Activated naive CD8-positive, alpha-beta T cell treated with anti-CD3 and anti-CD28 coated beads, Interleukin-2, amount 10 ng/mL, durations not matched to agents 7 days and 5 days (primary cell): ENCODE measurements around the gene C22orf15. TPM values are rescaled to one million over a fixed set of nuclear protein-coding genes. Genes with fewer than 3 reads are reported as not detected.

Experiments used
- ATAC-seq: fragments of 150-1000 bp; cut with Tn5 transposase; one replicate; pipeline ENCODE4 v1.10.0; 2021; ENCODE audit warnings: low read depth, moderate library complexity
- POLR2A ChIA-PET: fragments of 350-600 bp; sonication (Branson Sonifier 250); formaldehyde crosslinking; loops from one replicate; lab custom pipeline; 2021; ENCODE audit warnings: antibody characterized with exemption; lab: Charles Lee
- DNase-seq: peaks from one replicate; pipeline ENCODE4 v3.0.0; 2021
- H3K27ac Mint-ChIP-seq: one replicate; pipeline ENCODE4 v1.8.0; 2022; ENCODE audit warnings: mild to moderate bottlenecking, mixed read lengths
- H3K27me3 Mint-ChIP-seq: one replicate; pipeline ENCODE4 v1.8.0; 2022; ENCODE audit warnings: mild to moderate bottlenecking, moderate library complexity, mixed read lengths
- H3K36me3 Mint-ChIP-seq: one replicate; pipeline ENCODE4 v1.8.0; 2021; ENCODE audit warnings: mild to moderate bottlenecking, mixed read lengths
- H3K4me1 Mint-ChIP-seq: one replicate; pipeline ENCODE4 v1.8.0; 2021; ENCODE audit warnings: mixed read lengths
- H3K4me3 Mint-ChIP-seq: one replicate; pipeline ENCODE4 v1.8.0; 2022; ENCODE audit warnings: mild to moderate bottlenecking, moderate library complexity, mixed read lengths
- H3K9me3 Mint-ChIP-seq: one replicate; pipeline ENCODE4 v1.8.0; 2021; ENCODE audit warnings: mixed read lengths
- total RNA-seq, 2 experiments: library from RNA; stranded (reverse); gene quantifications; one replicate each; pipeline ENCODE4 v1.2.3, GENCODE V29; 2021

The C22orf15 gene
- total RNA-seq, 2 experiments from 2014 or later, result 2.1 to 2.9 TPM

DNA sequence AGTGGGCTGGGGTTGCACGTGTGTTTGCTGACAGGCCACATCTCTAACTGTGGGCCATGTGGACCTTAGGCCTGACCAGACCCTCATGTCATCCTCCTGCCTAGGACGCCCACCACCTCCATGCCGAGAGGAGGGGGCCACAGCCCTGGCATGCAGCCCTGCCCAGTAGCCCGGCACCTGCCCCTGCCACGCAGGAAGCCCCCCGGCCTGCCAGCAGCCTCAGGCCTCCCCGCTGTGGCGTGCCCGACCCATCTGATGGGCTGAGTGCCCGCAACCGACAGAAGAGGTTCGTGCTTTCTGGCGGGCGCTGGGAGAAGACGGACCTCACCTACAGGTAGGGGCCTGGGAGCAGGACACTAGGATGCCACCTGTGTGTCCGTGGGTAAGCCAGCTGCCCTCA lies 16.3 kb downstream of the C22orf15 start:
- H3K27me3 Mint-ChIP-seq, result peaks cover 5% of the 10 kb centered on the region
- peaks cover 6% of the 10 kb centered on the region for H3K4me1 Mint-ChIP-seq
- DNase-seq, result no peak
- no peaks in the 10 kb centered on the region for H3K9me3 Mint-ChIP-seq
- H3K36me3 Mint-ChIP-seq, result no peaks in the 10 kb centered on the region
- ATAC-seq, result no peak
- H3K4me3 Mint-ChIP-seq, result no peak overlapping the region
- POLR2A ChIA-PET, result no interaction called here
- no peak overlapping the region for H3K27ac Mint-ChIP-seq

- POLR2A ChIA-PET, result no interaction called here
- peak overlapping the region; percentile 48 for H3K27ac Mint-ChIP-seq
- H3K36me3 Mint-ChIP-seq, result no peaks in the 10 kb centered on the region
- H3K27me3 Mint-ChIP-seq, result no peaks in the 10 kb centered on the region
- no peak overlapping the region for H3K4me3 Mint-ChIP-seq
- H3K9me3 Mint-ChIP-seq, result no peaks in the 10 kb centered on the region
- H3K4me1 Mint-ChIP-seq, result peaks cover 12% of the 10 kb centered on the region
- DNase-seq, result no peak
- ATAC-seq, result no peak
These were observed 16.9 kb downstream of the C22orf15 start for GRCh38 chr22:23779731-23780130.

DNA sequence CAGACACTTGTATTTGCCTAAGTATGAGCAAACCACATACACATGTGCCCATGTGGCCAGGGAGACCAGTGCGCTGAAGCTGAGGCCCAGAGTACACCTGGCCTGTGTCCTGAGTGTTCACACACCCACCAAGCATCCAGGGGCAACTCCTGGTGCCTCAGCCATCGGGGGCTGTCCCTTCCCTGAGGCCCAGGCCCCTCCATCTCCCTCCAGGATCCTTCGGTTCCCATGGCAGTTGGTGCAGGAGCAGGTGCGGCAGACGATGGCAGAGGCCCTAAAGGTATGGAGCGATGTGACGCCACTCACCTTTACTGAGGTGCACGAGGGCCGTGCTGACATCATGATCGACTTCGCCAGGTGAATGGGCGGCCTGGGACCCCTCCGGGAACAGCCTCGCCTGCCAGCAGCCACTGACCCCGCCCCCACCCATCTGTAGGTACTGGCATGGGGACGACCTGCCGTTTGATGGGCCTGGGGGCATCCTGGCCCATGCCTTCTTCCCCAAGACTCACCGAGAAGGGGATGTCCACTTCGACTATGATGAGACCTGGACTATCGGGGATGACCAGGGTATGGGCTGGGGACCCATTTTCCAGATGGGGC lies 17.5 kb downstream of the C22orf15 start:
- DNase-seq, result no peak
- ATAC-seq, result no peak
- H3K36me3 Mint-ChIP-seq, result no peaks in the 10 kb centered on the region
- H3K4me1 Mint-ChIP-seq, result peaks cover 12% of the 10 kb centered on the region
- H3K27ac Mint-ChIP-seq, result no peak overlapping the region
- H3K27me3 Mint-ChIP-seq, result no peaks in the 10 kb centered on the region
- no peaks in the 10 kb centered on the region for H3K9me3 Mint-ChIP-seq
- no peak overlapping the region for H3K4me3 Mint-ChIP-seq
- POLR2A ChIA-PET, result no interaction called here

DNA sequence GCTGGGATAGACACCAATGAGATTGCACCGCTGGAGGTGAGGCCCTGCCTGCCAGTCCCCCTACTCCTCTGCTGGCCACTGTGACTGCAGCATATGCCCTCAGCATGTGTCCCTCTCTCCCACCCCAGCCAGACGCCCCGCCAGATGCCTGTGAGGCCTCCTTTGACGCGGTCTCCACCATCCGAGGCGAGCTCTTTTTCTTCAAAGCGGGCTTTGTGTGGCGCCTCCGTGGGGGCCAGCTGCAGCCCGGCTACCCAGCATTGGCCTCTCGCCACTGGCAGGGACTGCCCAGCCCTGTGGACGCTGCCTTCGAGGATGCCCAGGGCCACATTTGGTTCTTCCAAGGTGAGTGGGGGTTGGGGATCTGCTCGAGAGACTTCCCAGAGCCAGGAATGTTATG lies 18.3 kb downstream of the C22orf15 start:
- no peaks in the 10 kb centered on the region for H3K9me3 Mint-ChIP-seq
- H3K27me3 Mint-ChIP-seq, result no peaks in the 10 kb centered on the region
- ATAC-seq, result no peak
- H3K4me3 Mint-ChIP-seq, result no peak overlapping the region
- no peaks in the 10 kb centered on the region for H3K36me3 Mint-ChIP-seq
- H3K4me1 Mint-ChIP-seq, result peaks cover 15% of the 10 kb centered on the region
- DNase-seq, result no peak
- POLR2A ChIA-PET, result no interaction called here
- no peak overlapping the region for H3K27ac Mint-ChIP-seq

- DNase-seq, result no peak
- no peak overlapping the region for H3K27ac Mint-ChIP-seq
These were observed 18.9 kb downstream of the C22orf15 start for GRCh38 chr22:23781511-23782183.

GRCh38 chr22:23782252-23782651 lies 19.5 kb downstream of the C22orf15 start:
- DNase-seq, result no peak
- no peaks in the 10 kb centered on the region for H3K9me3 Mint-ChIP-seq
- no peak overlapping the region for H3K4me3 Mint-ChIP-seq
- no peaks in the 10 kb centered on the region for H3K36me3 Mint-ChIP-seq
- H3K4me1 Mint-ChIP-seq, result peaks cover 22% of the 10 kb centered on the region
- peak overlapping the region; percentile 38 for H3K27ac Mint-ChIP-seq
- H3K27me3 Mint-ChIP-seq, result no peaks in the 10 kb centered on the region
- no peak for ATAC-seq
- POLR2A ChIA-PET, result interaction anchor here (1.5 kb wide), 1 partner anchor 112 kb away, joined by 4 read pairs; the partner anchor contains the start of gene MIF

More at GRCh38 chr22:23781511-23782183, 18.9 kb downstream of the C22orf15 start:
- Mint-ChIP-seq H3K4me1 (peaks cover 21% of the 10 kb centered on the region), H3K9me3 (no peaks in the 10 kb centered on the region), H3K36me3 (no peaks in the 10 kb centered on the region), H3K4me3 (no peak overlapping the region), H3K27me3 (no peaks in the 10 kb centered on the region)
- POLR2A ChIA-PET, result interaction anchor here (1.5 kb wide), 1 partner anchor 113 kb away, joined by 4 read pairs; the partner anchor contains the start of gene MIF
- no peak for ATAC-seq

- no peak for DNase-seq
- POLR2A ChIA-PET, result interaction anchor here (0.6 to 1.5 kb wide), 2 partner anchors 12 to 112 kb away, joined by 3 to 4 read pairs; partner anchors contain the start of gene MIF
- Mint-ChIP-seq H3K36me3 (no peaks in the 10 kb centered on the region), H3K27me3 (no peaks in the 10 kb centered on the region), H3K9me3 (no peaks in the 10 kb centered on the region), H3K27ac (peak overlapping the region; percentile 38), H3K4me3 (no peak overlapping the region), H3K4me1 (peaks cover 24% of the 10 kb centered on the region)
- no peak for ATAC-seq
These were observed 19.9 kb downstream of the C22orf15 start for GRCh38 chr22:23782703-23783102.

DNA sequence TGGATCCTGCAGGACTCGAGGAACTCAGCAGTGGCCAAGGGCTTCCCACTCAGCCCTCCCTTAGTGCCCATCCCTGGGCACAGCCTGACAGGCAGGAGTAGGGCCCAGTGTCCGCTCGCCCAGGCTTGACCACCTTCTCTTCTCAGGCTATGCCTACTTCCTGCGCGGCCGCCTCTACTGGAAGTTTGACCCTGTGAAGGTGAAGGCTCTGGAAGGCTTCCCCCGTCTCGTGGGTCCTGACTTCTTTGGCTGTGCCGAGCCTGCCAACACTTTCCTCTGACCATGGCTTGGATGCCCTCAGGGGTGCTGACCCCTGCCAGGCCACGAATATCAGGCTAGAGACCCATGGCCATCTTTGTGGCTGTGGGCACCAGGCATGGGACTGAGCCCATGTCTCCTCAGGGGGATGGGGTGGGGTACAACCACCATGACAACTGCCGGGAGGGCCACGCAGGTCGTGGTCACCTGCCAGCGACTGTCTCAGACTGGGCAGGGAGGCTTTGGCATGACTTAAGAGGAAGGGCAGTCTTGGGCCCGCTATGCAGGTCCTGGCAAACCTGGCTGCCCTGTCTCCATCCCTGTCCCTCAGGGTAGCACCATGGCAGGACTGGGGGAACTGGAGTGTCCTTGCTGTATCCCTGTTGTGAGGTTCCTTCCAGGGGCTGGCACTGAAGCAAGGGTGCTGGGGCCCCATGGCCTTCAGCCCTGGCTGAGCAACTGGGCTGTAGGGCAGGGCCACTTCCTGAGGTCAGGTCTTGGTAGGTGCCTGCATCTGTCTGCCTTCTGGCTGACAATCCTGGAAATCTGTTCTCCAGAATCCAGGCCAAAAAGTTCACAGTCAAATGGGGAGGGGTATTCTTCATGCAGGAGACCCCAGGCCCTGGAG lies 20.7 kb downstream of the C22orf15 start:
- no peaks in the 10 kb centered on the region for H3K27me3 Mint-ChIP-seq
- no peak for ATAC-seq
- H3K27ac Mint-ChIP-seq, result no peak overlapping the region
- no peak for DNase-seq
- no peak overlapping the region for H3K4me3 Mint-ChIP-seq
- H3K36me3 Mint-ChIP-seq, result no peaks in the 10 kb centered on the region
- H3K9me3 Mint-ChIP-seq, result no peaks in the 10 kb centered on the region
- POLR2A ChIA-PET, result interaction anchor here (0.6 kb wide), 1 partner anchor 13 kb away, joined by 3 read pairs; no protein-coding TSS in a partner anchor
- peaks cover 31% of the 10 kb centered on the region for H3K4me1 Mint-ChIP-seq

DNA sequence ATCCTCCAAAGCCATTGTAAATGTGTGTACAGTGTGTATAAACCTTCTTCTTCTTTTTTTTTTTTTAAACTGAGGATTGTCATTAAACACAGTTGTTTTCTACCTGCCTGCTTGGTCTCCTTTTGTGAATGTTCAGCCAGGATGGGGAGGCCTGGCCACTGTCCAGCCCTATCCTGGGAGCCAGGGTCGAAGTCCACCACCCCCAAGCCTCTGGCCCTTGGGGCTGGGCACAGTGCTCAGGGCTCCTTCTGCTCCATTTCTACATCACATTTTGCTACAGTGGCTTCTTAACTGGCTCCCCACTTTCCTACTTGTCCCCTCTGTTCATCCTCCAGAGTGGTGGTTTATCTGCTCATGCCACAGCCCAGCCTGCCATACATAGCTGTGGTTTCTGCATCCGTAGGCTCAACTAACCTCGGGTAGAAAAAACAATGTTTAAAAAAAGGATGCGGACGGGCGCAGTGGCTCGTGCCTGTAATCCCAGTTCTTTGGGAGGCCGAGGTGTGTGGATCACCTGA lies 21.5 kb downstream of the C22orf15 start:
- Mint-ChIP-seq H3K27me3 (no peaks in the 10 kb centered on the region), H3K4me3 (peak overlapping the region; percentile 56), H3K9me3 (no peaks in the 10 kb centered on the region), H3K4me1 (peaks cover 34% of the 10 kb centered on the region), H3K27ac (peak overlapping the region; percentile 69), H3K36me3 (peaks cover under 1% of the 10 kb centered on the region)
- ATAC-seq (no peak), DNase-seq (no peak)
- POLR2A ChIA-PET, result interaction anchor here (0.6 to 1.5 kb wide), 2 partner anchors 13 to 16 kb away, joined by 3 to 4 read pairs; partner anchors contain the start of gene CHCHD10

DNA sequence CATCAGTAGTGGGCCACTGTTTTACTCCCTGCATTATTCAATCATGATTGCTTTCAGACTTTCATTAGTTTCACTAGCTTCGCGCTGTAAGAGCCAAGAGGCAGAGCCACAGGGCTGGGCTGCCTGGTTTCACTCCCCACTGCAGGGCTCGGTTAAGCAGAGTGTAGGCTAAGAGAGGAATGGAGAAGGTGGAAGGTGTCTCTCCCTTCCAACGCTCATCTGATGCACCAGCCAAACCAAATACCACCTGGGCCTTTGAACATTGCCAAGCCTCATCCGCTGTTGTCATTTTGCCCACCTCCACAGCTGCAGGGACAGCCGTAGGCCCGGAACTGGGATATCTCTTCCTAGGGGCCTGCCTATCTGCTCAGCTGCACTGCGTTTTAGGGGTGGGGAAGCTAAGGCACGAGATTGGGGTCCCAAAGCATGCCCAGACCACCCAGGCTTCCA lies 23.5 kb downstream of the C22orf15 start:
- Mint-ChIP-seq H3K9me3 (no peaks in the 10 kb centered on the region), H3K4me1 (peaks cover 41% of the 10 kb centered on the region), H3K27me3 (no peaks in the 10 kb centered on the region), H3K36me3 (peaks cover 7% of the 10 kb centered on the region), H3K4me3 (peak overlapping the region; percentile 92), H3K27ac (peak overlapping the region; percentile 99)
- DNase-seq (no peak), ATAC-seq (peak; percentile 28)
- POLR2A ChIA-PET, result interaction anchor here (0.8 to 3.0 kb wide), 12 partner anchors 9 to 108 kb away, joined by 3 to 18 read pairs (median 6); partner anchors contain the start of genes C22orf15, MIF, MMP11 and SLC2A11

- POLR2A ChIA-PET, result interaction anchor here (1.0 to 3.0 kb wide), 11 partner anchors 9 to 107 kb away, joined by 3 to 18 read pairs (median 7); partner anchors contain the start of genes C22orf15, MIF, MMP11 and SLC2A11
These were observed 24.2 kb downstream of the C22orf15 start, which contains the start of gene SMARCB1 for GRCh38 chr22:23786752-23787599. SMARCB1 (plus strand) TSS chr22:23786966; CDS start chr22:23787170, 204 bp downstream.

GRCh38 chr22:23787600-23787896 lies 24.8 kb downstream of the C22orf15 start:
- Mint-ChIP-seq H3K4me3 (peak overlapping the region; percentile 92), H3K27me3 (no peaks in the 10 kb centered on the region), H3K4me1 (peaks cover 46% of the 10 kb centered on the region), H3K36me3 (peaks cover 10% of the 10 kb centered on the region), H3K9me3 (no peaks in the 10 kb centered on the region), H3K27ac (peak overlapping the region; percentile 87)
- POLR2A ChIA-PET, result interaction anchor here (1.0 to 3.0 kb wide), 10 partner anchors 10 to 107 kb away, joined by 3 to 18 read pairs (median 8); partner anchors contain the start of genes C22orf15, MIF, MMP11 and SLC2A11
- ATAC-seq (peak; percentile 6), DNase-seq (no peak)

More at GRCh38 chr22:23786752-23787599, 24.2 kb downstream of the C22orf15 start, which contains the start of gene SMARCB1:
- ATAC-seq (peak; percentile 71), DNase-seq (peak; percentile 94)
- Mint-ChIP-seq H3K36me3 (peaks cover 7% of the 10 kb centered on the region), H3K4me3 (peak within 1 kb of the TSS; percentile 92), H3K27me3 (no peaks in the 10 kb centered on the region), H3K4me1 (peaks cover 41% of the 10 kb centered on the region), H3K9me3 (no peaks in the 10 kb centered on the region), H3K27ac (peak within 1 kb of the TSS; percentile 99)
